Glomerular visceral epithelial cell (primary cell): Measurements from ENCODE around the gene INSYN2A.

ENCODE experiments used
- DNase-seq: peaks from one replicate; pipeline ENCODE4 v3.0.0-alpha.2; 2016; ENCODE audit errors: extremely low spot score

INSYN2A gene, protein sequence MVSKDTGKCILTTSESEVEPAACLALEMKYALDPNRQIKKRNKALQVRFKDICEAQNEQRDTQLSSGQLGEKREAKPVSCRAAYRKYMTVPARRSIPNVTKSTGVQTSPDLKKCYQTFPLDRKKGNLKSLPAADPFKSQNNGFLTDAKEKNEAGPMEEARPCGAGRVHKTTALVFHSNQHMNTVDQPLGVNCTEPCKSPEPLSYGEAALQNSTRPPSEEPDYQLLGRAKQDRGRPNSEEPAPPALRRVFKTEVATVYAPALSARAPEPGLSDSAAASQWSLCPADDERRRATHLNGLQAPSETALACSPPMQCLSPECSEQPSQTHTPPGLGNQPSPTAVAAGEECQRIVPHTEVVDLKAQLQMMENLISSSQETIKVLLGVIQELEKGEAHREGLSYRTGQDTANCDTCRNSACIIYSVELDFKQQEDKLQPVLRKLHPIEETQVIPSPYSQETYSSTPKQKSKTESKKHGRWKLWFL

DNA sequence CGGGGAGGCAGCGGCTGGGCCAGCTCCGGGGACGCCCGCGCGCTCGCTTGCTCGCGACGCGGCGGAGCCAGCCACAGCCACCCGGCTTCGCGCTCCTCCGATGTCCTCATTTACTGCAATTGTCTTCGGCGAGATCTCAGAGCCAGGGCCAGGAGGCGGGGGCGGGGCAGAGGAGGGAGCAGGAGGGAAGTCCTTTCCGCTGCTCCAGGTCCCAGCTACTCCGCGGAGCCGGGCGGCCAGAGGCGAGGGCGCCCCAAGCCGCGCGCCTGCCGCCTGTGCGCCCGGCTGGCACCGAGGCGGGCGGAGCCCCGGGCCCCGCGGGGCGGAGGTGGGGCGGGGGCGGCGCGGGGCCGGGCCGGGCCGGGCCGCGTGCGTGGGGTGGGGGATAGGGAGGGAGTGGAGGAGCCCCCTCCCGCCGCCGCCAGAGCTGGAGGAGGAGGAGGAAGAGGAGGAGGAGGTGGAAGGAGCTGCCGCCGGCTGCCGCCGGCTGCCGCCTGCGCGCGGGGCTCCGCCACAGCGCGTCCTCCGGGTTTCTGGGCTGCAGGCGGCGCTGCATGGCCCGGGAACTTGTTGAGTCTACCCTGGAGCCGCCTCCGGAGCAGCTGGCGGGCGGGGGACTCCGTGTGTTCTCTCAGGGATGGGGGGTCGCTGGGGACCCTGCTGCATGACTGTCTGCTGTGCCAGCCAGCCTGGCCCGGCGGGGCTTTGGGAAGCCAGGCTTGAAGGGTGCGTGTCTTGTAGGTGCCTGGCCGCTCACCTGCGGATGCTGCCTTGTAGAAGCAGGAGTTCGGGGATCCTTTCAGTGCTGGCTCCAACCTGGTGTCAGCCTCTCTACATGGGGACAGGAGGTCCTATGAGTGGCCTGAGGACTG lies at the start of gene INSYN2A:
Gene INSYN2A (minus strand): TSS at position 310 of the 872 bp plus-strand sequence. CDS start 20,196 bp downstream, outside the sequence.
- peak; percentile 60 for DNase-seq

DNA sequence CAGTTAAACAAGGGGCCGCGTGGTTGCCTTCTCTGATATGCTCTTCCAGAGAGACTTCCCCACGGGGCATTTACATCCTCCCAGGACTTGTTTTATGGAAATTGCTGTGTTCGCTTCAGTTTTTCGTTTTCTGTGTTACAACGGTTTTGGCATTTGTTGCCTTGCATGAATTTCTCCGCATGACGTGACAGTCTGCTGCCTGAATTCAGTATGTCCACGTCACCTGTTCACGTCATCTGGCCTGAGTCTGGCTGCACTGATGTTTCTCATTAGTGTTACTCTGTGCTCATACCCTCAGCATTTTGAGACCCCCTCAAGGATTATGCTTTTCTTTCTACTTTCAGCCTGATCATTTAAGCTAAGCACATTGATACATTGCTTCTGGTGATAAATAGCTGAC lies 49.1 kb upstream of the INSYN2A start:
- no peak for DNase-seq

DNA sequence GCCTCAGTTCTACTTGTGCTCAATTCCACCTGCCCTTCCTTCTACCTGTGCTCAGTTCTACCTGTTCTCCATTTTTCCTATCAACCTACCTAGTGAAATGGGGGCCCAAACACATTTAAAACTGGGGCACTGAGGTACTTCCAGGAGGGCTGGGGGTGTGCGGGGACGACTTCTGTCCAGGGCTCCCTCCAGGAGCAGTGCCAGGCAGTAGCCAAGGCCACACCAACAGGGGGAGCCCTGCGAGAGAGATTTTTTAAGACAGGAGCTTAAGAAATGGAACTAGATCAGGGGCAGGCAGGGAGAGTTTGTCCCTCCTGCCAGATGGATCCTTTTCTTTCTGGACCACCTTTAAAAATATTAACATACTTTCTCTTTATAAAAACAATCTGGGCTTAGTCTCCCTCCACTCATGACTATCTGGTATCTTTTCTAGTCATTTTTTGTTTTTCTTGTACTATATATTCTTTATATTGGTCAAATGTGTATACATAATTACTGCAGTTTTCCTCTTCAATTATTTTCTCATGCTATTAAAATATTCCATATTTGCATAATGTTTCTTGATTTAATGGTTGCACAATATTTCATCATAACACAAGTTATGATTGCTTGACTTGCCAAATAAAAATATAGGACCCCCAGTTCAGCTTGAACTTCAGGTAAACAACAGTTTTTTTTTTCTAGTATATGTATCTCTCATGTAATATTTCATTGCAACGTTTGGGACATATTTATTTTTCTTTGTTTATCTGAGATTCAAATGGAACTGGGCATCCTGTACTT lies 47.3 kb upstream of the INSYN2A start:
- DNase-seq, result peak; percentile 49

DNA sequence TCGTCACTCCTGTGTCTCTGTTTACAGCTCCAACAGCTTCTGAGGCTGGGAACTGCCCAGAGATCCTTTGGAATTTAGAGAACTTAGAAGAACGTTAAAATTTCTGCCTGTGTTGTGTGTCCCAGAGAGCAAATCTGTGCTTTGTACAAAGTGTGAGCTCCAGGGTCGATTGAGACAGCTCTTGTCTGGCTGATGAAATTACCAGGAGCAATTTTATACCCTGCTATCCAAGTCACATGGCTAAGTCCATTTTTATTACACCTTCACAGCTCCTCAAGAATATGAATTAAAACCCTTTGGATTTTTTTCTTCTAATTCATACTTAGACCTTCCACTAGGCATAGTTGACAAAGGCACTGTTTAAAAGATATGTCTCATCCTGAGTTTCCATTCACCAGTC lies 46.5 kb upstream of the INSYN2A start:
- DNase-seq, result no peak

DNA sequence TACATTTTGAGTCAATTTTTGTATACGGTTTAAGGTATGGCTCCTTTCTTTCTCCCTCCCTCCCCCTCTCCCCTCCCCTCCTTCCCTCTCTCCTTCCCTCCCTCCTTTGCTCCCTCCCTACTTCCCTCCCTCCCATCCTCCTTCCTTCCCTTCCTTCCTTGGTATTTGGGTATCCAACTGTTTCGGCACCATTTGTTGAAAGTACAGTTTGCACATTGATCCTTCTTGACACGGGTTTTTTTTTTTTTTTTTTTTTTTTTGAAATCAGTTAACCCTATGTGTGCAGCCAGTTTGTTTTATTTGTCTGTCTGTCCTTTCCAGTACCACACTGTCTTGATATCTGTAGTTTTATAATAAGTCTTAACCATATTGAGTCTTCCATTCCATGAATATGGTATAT lies 39.9 kb upstream of the INSYN2A start:
- no peak for DNase-seq

DNA sequence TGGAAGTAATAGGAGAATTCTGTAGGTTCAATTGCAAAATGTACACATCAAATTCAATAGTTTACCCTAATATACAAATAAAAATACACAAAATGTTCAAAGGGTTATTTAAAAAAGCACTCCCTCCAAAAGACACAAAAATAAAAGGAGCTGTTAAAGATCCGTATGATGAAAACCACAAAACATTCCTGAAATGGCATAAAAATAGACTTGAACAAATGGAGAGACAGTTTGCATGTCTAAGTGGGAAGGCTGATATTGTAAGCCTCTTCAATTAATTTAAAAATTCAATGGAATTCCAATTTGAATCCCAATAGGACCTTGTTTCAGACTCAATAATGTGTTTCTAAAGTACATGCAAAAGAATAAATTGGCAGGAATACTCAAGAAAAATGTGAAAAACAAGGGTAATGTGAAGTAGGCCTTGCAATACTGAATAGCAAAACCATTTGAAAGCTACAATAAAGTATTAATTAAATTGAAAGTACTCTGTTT lies 38.0 kb upstream of the INSYN2A start:
- no peak for DNase-seq

DNA sequence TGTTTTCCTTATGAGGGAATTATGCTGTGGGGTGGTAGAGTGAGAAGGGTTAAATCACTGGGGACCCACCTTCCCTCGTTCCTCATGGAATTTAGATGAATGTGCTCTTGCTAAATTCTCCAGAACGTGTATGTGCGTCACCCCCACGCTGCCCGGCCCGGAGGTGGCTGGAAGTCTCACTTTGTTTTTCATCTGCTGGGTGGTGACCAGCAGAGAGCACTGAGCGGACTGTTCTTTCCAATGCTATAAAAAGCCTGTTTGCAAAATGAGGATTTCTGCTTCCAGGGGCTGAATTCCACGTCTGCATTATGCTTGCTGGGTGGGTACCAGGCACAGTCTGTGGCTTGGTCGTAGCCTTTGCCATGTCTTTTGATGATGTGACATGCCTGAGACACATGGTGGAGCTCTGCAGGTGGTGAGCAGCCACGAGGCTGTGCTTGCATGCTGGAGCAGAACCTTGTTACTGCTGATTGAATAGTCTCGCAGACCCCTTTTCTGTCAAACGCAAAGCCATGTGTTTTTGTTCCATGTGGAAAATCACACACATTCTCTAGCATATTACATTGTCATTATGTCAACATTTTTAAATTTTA lies 31.9 kb upstream of the INSYN2A start:
- no peak for DNase-seq

DNA sequence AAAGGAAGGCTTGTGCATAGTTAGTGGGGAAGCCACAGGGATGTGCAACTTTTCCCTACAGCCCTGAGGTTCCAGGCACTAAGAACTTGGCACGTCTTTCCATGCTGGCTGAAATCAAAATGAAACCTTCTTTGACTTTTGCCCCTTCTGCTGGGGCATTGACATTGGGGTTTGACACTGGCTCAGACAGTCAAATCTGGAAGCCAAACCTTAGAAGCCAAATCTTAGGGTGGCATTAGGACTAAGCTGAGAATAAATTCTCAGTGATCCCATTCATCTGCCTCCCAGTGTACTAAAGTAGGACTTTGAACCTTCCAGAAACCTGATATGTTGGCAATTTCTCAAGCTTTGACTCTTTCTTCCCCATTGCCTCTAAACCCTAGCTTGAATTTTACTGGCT lies 31.3 kb upstream of the INSYN2A start:
- no peak for DNase-seq

DNA sequence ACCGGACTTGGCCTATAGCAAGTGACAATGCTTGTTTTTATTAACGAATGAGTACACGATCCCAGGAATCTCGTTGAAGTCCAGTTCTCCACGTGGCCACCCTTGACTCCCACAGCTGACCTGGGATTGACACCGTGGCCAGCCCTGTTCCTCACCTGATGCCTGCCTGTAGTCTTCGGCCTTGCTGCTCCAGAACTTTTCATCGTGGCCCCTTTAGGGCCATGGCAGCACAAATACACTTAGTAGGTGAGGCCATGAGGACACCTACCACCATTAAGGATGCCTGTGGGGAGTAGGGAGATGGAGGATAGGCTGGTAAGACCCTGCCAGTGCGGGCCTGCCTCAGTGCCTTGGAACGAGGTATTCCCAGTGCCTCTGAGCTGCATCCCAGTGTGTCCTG lies 30.6 kb upstream of the INSYN2A start:
- DNase-seq, result no peak

DNA sequence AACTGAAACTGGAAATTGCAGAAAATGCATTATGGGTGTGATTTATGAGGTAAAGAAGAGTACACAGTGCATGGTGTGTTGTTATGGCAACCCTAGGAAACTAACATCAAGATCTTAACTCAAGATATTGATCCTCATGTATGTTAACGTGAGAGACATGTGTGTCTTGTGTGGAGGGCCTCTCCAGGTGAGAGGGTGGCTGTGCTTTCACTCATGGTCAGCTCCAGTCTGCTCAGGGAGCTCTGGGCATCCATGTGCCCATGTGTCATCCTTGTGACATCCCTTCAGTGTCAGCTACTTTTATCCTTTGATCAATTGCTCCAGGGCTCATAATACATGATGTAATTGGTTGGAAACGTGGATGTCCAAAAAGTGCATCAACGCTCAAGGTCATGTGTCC lies 24.9 kb upstream of the INSYN2A start:
- no peak for DNase-seq

DNA sequence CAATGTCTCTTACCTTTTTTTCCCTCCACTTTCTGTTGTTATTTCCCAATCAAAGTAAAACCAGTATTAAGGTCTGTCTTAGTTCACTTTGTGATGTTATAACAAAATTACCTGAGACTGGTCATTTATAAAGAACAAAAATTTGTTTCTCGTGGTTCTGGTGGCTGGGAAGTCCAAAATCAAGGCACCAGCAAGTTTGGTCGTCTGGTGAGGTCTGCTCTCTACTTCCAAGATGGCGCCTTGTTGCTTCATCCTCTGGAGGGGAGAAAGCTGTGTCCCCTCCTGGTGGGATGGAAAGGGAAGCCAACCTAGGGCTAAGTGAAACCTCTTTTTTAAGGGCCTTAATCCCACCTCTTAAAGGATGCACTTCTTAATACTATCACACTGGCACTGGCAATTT lies 22.3 kb upstream of the INSYN2A start:
- no peak for DNase-seq

DNA sequence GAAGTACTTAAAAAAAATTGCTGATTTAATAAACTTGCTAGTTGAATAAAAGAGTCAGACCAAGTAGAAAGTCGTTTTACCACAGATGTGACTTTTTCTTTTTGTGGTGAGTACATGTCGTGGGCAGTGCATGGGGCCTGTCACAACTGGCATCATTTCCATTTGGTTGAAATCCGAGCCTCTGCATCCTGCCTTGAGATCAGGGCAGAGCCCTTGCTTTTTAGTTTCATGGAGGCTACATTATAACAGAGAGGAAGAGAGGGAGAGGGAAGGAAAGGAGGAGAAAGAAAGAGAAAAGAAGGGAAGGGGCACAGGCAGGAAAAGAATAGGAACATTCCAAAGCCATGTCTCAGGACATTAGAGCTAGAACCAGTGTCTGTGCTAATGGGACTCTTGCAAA lies 20.4 kb upstream of the INSYN2A start:
- peak; percentile 17 for DNase-seq

DNA sequence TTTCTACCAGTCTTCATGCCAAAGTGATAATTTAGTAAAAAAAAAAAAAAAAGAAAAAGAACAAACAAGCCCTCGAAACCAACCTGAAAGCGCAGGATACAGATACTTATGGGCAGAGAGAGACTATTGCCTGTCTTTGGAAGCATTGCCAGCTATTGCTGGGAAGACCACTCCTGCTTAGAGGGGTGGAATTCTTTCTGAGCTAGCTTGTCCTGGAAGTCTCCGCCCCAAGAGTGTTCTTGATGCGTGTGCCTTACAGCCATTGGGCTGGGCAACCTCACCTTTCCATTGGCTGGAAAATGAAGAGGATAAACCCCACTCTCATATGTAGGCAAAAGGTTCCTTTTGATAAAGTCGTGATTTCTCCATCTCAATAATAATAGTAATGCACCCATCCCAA lies 19.9 kb upstream of the INSYN2A start:
- DNase-seq, result no peak

DNA sequence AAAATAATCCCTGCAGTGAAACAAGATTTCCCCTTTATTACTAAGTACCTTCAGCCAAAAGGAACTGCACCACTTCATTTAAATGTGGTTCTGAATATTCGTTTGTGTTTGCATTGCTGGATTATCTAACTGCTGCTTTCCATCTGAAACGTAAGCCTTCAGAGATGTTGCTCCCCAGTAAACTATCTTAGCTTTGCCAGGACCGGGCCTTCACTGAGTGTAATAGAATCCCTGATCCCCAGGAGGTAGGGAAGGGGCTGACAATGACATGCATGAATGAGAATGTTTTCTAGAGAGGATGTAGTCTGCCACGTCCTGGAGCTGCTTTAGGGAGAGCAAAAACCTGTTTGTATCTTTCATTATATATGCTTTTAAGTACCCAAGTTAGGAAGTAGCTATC lies 19.5 kb upstream of the INSYN2A start:
- DNase-seq, result no peak

DNA sequence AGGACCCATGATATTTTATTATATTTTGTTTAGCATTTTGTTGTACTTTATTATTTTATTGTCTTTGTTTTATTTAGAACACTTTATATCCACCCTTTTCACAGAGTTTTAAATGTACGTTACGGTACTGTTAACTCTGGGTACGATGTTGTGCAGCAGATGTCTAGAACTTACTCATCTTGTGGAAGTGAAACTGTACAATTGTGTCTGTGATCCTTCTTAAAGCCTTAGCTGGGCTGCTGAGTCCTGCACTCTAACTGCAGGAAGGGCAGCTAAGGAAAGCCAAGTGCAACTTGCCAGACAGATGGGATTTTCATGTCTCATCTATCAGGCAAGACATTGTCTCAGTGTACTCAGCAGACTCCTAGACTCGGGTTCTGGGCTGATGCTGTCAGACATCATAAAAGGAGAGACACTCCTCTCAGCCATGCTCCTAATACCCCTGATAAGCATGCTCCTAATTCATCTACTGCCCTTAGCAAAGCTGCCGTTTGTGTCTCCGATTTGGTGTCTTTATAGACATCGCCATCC lies 14.6 kb upstream of the INSYN2A start:
- no peak for DNase-seq

DNA sequence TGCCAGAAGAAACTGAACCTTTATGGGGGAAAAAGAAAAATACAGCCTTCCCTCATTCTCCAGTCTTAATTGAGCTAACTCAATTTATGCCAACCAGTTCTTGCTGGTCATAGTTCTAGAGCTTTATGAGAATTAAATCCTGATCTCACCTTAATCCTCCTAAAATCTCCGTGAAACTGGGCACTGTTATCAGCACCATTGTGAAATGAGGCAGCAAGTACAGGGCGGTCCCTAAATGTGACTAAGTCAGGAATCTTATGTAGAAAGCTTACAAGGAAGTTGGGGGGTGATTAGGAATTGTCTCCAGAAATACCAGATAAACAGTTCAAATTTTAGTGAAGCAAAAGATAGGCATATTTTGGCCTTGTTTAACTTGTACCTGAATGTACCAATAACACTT lies 10.7 kb upstream of the INSYN2A start:
- no peak for DNase-seq

DNA sequence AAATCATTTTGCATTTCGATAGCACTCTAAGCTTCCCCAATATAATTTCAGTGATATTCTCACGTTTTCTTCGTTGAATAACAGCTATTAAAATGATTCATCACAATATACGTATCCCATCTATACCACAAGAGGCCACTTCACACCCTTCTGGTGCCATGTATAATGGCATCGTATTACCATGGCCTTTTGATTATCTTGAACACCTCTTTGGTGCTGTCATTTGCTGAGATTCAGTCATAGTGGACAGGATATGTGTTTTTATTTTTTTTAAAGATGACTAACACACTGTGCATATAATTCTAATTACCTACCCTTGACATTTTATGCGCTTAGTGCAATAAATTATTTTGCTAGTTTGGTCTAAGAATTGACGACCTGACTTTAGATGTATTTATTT lies 6.7 kb upstream of the INSYN2A start:
- DNase-seq, result no peak

DNA sequence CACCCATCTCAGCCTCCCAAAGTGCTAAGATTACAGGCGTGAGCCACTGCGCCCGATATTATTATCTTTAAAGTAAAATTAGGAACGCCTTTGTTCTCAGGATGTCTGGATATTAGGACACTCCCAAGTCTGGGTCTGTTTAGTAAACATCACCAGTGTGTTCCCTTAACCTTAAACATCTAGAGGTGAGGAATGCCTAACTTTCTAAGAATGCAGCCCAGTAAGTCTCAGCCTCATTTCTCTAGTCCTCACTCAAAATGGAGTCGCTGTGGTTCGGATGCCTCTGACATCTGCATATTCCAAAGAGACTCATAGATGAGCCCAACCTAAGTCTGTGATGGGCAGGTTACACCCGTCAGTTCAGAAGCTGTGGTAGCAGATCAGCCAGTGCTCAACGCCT lies 4.3 kb upstream of the INSYN2A start:
- DNase-seq, result no peak

DNA sequence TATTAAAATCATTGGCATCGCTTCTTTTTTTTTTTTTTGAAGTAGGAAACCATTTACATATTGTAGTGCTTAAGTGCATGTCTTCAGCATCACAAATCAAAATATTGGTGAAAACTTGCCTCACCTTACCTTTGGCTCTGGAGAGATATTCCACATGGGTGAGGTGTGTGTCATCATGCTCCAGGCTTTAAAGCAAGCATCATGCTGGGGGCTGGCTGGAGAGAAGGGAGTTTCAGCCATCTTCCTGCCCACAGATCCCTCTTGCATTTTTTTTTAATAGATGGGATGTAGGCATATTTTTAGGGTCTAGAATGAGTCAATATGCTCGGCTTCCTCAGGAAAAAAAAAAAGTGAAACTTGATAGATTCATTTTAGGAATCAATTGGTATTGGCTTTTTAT lies 2.3 kb upstream of the INSYN2A start:
- no peak for DNase-seq

DNA sequence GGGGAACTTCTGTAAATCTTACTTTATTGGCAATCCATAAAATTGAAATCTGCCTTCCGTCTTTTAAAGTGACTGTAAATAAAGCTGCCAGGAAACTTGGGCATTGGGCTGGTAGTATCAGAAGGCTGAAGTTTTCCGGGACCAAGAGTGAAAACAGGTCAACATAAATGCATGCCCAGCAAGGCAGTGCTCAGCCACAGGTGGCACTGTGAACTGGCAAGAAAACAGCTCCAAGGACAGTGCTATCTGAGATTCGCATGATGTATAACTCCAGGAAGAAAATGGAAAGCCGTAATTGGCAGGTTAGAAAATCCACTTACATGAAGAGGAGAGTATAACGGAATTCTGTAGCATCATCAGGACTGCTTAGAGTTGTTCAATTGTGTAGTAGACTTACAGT lies 1.9 kb upstream of the INSYN2A start:
- no peak for DNase-seq

DNA sequence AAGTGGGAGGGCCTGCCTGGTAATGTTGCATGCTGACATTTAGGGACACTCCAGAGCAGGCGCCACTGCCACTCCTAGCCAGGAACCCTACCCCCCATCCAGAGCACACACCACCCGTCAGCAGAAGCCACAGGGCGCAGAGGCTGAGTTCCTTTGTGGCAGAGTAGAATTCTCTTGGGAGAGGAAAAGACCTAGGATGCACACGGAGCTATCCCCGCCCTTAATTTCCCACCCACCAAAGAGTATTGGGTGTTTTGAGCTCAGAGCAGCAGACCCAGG lies 702 bp upstream of the INSYN2A start:
- DNase-seq, result no peak
